Activated T-helper 17 cell treated with anti-CD3 and anti-CD28 coated beads, Interleukin-2, amount 50 U/mL, for 72 hours (primary cell): ENCODE results near the gene ATP13A2. TPM values are rescaled to one million over a fixed set of nuclear protein-coding genes. Genes with fewer than 3 reads are reported as not detected.

Experiments
- ATAC-seq: fragments of 150-1000 bp; cut with Tn5 transposase; replicated peaks from 2 replicates; pipeline ENCODE4 v1.10.0; 2021; ENCODE audit warnings: mild to moderate bottlenecking, moderate library complexity
- H3K27ac Mint-ChIP-seq: one replicate; pipeline ENCODE4 v1.8.0; 2022; ENCODE audit warnings: mixed read lengths
- H3K27me3 Mint-ChIP-seq: one replicate; pipeline ENCODE4 v1.8.0; 2022; ENCODE audit warnings: mixed read lengths
- H3K36me3 Mint-ChIP-seq: one replicate; pipeline ENCODE4 v1.8.0; 2022; ENCODE audit warnings: low read depth, mild to moderate bottlenecking, mixed read lengths
- H3K4me1 Mint-ChIP-seq: one replicate; pipeline ENCODE4 v1.8.0; 2022; ENCODE audit warnings: mixed read lengths
- H3K4me3 Mint-ChIP-seq: one replicate; pipeline ENCODE4 v1.8.0; 2022; ENCODE audit warnings: mild to moderate bottlenecking, mixed read lengths
- H3K9me3 Mint-ChIP-seq: one replicate; pipeline ENCODE4 v1.8.0; 2022; ENCODE audit warnings: mixed read lengths
- total RNA-seq, 2 donors: library from RNA; stranded (reverse); gene quantifications; one replicate each; pipeline ENCODE4 v1.2.3, GENCODE V29; 2022

Gene ATP13A2
- total RNA-seq, 2 donors from 2014 or later = 24.2 to 51.7 TPM

GRCh38 chr1:16982902-16983301, 28.8 kb downstream of the ATP13A2 start:
- Mint-ChIP-seq H3K4me1 (peaks cover 6% of the 10 kb centered on the region), H3K4me3 (no peak overlapping the region), H3K36me3 (peaks cover 10% of the 10 kb centered on the region), H3K27ac (peak overlapping the region; percentile 55), H3K27me3 (peaks cover 15% of the 10 kb centered on the region), H3K9me3 (no peaks in the 10 kb centered on the region)
- no peak for ATAC-seq

- H3K36me3 Mint-ChIP-seq = peaks cover 10% of the 10 kb centered on the region
- peak overlapping the region; percentile 4 for H3K27ac Mint-ChIP-seq
- no peaks in the 10 kb centered on the region for H3K9me3 Mint-ChIP-seq
- H3K27me3 Mint-ChIP-seq = peaks cover 15% of the 10 kb centered on the region
- ATAC-seq = no peak
- peak overlapping the region; percentile 53 for H3K4me3 Mint-ChIP-seq
- H3K4me1 Mint-ChIP-seq = peaks cover 6% of the 10 kb centered on the region
These were observed 30.4 kb downstream of the ATP13A2 start for GRCh38 chr1:16981269-16981849.

- ATAC-seq = no peak
- Mint-ChIP-seq H3K27me3 (peaks cover 15% of the 10 kb centered on the region), H3K4me1 (peaks cover 6% of the 10 kb centered on the region), H3K36me3 (peaks cover 5% of the 10 kb centered on the region), H3K9me3 (no peaks in the 10 kb centered on the region), H3K27ac (peak within 1 kb of the TSS; percentile 4), H3K4me3 (peak within 1 kb of the TSS; percentile 53)
These were observed 31.1 kb downstream of the ATP13A2 start, which contains the start of gene MFAP2 for GRCh38 chr1:16980473-16981268. Gene MFAP2, minus strand, starts transcription at chr1:16980620. Its CDS starts 2,347 bp downstream, at chr1:16978273.

- Mint-ChIP-seq H3K4me3 (peak overlapping the region; percentile 28), H3K27ac (no peak overlapping the region), H3K36me3 (no peaks in the 10 kb centered on the region), H3K9me3 (no peaks in the 10 kb centered on the region), H3K27me3 (peaks cover 15% of the 10 kb centered on the region), H3K4me1 (peaks cover 6% of the 10 kb centered on the region)
- ATAC-seq = no peak
These were observed 32.0 kb downstream of the ATP13A2 start for GRCh38 chr1:16979475-16980327.

GRCh38 chr1:16978567-16979474, 32.9 kb downstream of the ATP13A2 start:
- Mint-ChIP-seq H3K9me3 (no peaks in the 10 kb centered on the region), H3K4me3 (peak overlapping the region; percentile 28), H3K27ac (no peak overlapping the region), H3K27me3 (peaks cover 15% of the 10 kb centered on the region), H3K36me3 (no peaks in the 10 kb centered on the region), H3K4me1 (peaks cover 6% of the 10 kb centered on the region)
- ATAC-seq = no peak

- no peak for ATAC-seq
- Mint-ChIP-seq H3K36me3 (no peaks in the 10 kb centered on the region), H3K4me3 (no peak overlapping the region), H3K27me3 (peaks cover 12% of the 10 kb centered on the region), H3K27ac (no peak overlapping the region), H3K4me1 (peaks cover 6% of the 10 kb centered on the region), H3K9me3 (no peaks in the 10 kb centered on the region)
These were observed 33.6 kb downstream of the ATP13A2 start for GRCh38 chr1:16978139-16978538.

GRCh38 chr1:16977377-16977776, 34.4 kb downstream of the ATP13A2 start:
- no peak overlapping the region for H3K27ac Mint-ChIP-seq
- no peaks in the 10 kb centered on the region for H3K36me3 Mint-ChIP-seq
- no peak overlapping the region for H3K4me3 Mint-ChIP-seq
- ATAC-seq = no peak
- H3K4me1 Mint-ChIP-seq = peaks cover 6% of the 10 kb centered on the region
- no peaks in the 10 kb centered on the region for H3K9me3 Mint-ChIP-seq
- H3K27me3 Mint-ChIP-seq = peaks cover 9% of the 10 kb centered on the region

GRCh38 chr1:16976966-16977365, 34.8 kb downstream of the ATP13A2 start:
- Mint-ChIP-seq H3K4me3 (no peak overlapping the region), H3K27me3 (peaks cover 9% of the 10 kb centered on the region), H3K36me3 (no peaks in the 10 kb centered on the region), H3K4me1 (peaks cover 6% of the 10 kb centered on the region), H3K9me3 (no peaks in the 10 kb centered on the region), H3K27ac (no peak overlapping the region)
- no peak for ATAC-seq

- H3K4me1 Mint-ChIP-seq = peaks cover 2% of the 10 kb centered on the region
- H3K9me3 Mint-ChIP-seq = no peaks in the 10 kb centered on the region
- no peak for ATAC-seq
- H3K36me3 Mint-ChIP-seq = no peaks in the 10 kb centered on the region
- H3K4me3 Mint-ChIP-seq = no peak overlapping the region
- no peak overlapping the region for H3K27ac Mint-ChIP-seq
- peaks cover 2% of the 10 kb centered on the region for H3K27me3 Mint-ChIP-seq
These were observed 35.9 kb downstream of the ATP13A2 start for GRCh38 chr1:16975838-16976237.

GRCh38 chr1:16975211-16975610, 36.5 kb downstream of the ATP13A2 start:
- H3K9me3 Mint-ChIP-seq = no peaks in the 10 kb centered on the region

GRCh38 chr1:16973215-16973614, 38.5 kb downstream of the ATP13A2 start:
- Mint-ChIP-seq H3K9me3 (no peaks in the 10 kb centered on the region), H3K4me3 (no peak overlapping the region), H3K27me3 (no peaks in the 10 kb centered on the region), H3K27ac (no peak overlapping the region), H3K4me1 (no peaks in the 10 kb centered on the region), H3K36me3 (no peaks in the 10 kb centered on the region)
- no peak for ATAC-seq

More at GRCh38 chr1:16975211-16975610, 36.5 kb downstream of the ATP13A2 start:
- H3K27me3 Mint-ChIP-seq = no peaks in the 10 kb centered on the region
- H3K27ac Mint-ChIP-seq = no peak overlapping the region
- no peaks in the 10 kb centered on the region for H3K4me1 Mint-ChIP-seq
- H3K36me3 Mint-ChIP-seq = no peaks in the 10 kb centered on the region
- no peak overlapping the region for H3K4me3 Mint-ChIP-seq
- no peak for ATAC-seq

- no peaks in the 10 kb centered on the region for H3K9me3 Mint-ChIP-seq
- no peaks in the 10 kb centered on the region for H3K36me3 Mint-ChIP-seq
These were observed 39.4 kb downstream of the ATP13A2 start for GRCh38 chr1:16972189-16972895.

More at GRCh38 chr1:16972189-16972895, 39.4 kb downstream of the ATP13A2 start:
- no peak for ATAC-seq
- no peaks in the 10 kb centered on the region for H3K4me1 Mint-ChIP-seq
- no peak overlapping the region for H3K27ac Mint-ChIP-seq
- H3K27me3 Mint-ChIP-seq = no peaks in the 10 kb centered on the region
- no peak overlapping the region for H3K4me3 Mint-ChIP-seq
